Astrocyte (in vitro differentiated cells and primary cell): ENCODE results near the gene NFKB1. TPM values are rescaled to one million over a fixed set of nuclear protein-coding genes. Genes with fewer than 3 reads are reported as not detected.

ENCODE experiments used
- DNase-seq: peaks from one replicate; pipeline ENCODE4 v3.0.0-alpha.2; 2010; ENCODE audit warnings: low read depth
- FAIRE-seq: peaks from 2 replicates; lab custom pipeline; 2011; peaks lifted over from hg19 to GRCh38; lab: Jason Lieb, UNC
- H2AFZ ChIP-seq: 2 replicates; pipeline ENCODE4 v1.6.0; 2012; ENCODE audit warnings: low read depth, low read length, inconsistent platforms
- H3K27ac ChIP-seq: 2 replicates; pipeline ENCODE4 v1.5.1; 2011; ENCODE audit warnings: low read depth, low read length, inconsistent platforms
- H3K27me3 ChIP-seq: 2 replicates; pipeline ENCODE4 v1.6.0; 2011; ENCODE audit warnings: low read length, inconsistent platforms; ENCODE audit not compliant: insufficient read depth
- H3K36me3 ChIP-seq: 2 replicates; pipeline ENCODE4 v1.5.1; 2011; ENCODE audit warnings: low read length, inconsistent platforms; ENCODE audit not compliant: insufficient read depth
- H3K4me1 ChIP-seq: 2 replicates; pipeline ENCODE4 v1.5.1; 2011; ENCODE audit warnings: low read length, inconsistent platforms; ENCODE audit not compliant: insufficient read depth
- H3K4me2 ChIP-seq: 2 replicates; pipeline ENCODE4 v1.6.0; 2012; ENCODE audit warnings: low read length, inconsistent platforms
- H3K4me3 ChIP-seq: 2 replicates; pipeline ENCODE4 v1.5.1; 2011; ENCODE audit warnings: low read depth, mild to moderate bottlenecking, low read length, inconsistent platforms; ENCODE audit not compliant: insufficient read depth
- H3K79me2 ChIP-seq: 2 replicates; pipeline ENCODE4 v1.6.0; 2012; ENCODE audit warnings: mild to moderate bottlenecking, low read length, inconsistent platforms; ENCODE audit not compliant: insufficient read depth
- H3K9ac ChIP-seq: 2 replicates; pipeline ENCODE4 v1.6.0; 2012; ENCODE audit warnings: mild to moderate bottlenecking, low read length, inconsistent platforms
- H3K9me3 ChIP-seq: 2 replicates; pipeline ENCODE4 v1.5.1; 2012; ENCODE audit warnings: low read depth, mild to moderate bottlenecking, low read length, inconsistent platforms; ENCODE audit not compliant: insufficient read depth
- H4K20me1 ChIP-seq: 2 replicates; pipeline ENCODE4 v1.6.0; 2012; ENCODE audit warnings: low read length, inconsistent platforms; ENCODE audit not compliant: insufficient read depth
- H3K27ac Mint-ChIP-seq: one replicate; pipeline ENCODE4 v1.8.0; 2021; ENCODE audit warnings: mild to moderate bottlenecking, mixed read lengths; ENCODE audit not compliant: unreplicated experiment
- H3K27me3 Mint-ChIP-seq: one replicate; pipeline ENCODE4 v1.8.0; 2021; ENCODE audit warnings: low read depth, mixed read lengths; ENCODE audit not compliant: unreplicated experiment
- H3K36me3 Mint-ChIP-seq: one replicate; pipeline ENCODE4 v1.8.0; 2021; ENCODE audit warnings: low read depth, mixed read lengths; ENCODE audit not compliant: unreplicated experiment
- H3K4me1 Mint-ChIP-seq: one replicate; pipeline ENCODE4 v1.8.0; 2021; ENCODE audit warnings: low read depth, mixed read lengths; ENCODE audit not compliant: unreplicated experiment
- H3K4me3 Mint-ChIP-seq: one replicate; pipeline ENCODE4 v1.8.0; 2021; ENCODE audit warnings: mild to moderate bottlenecking, moderate library complexity, mixed read lengths; ENCODE audit not compliant: unreplicated experiment
- H3K9me3 Mint-ChIP-seq: one replicate; pipeline ENCODE4 v1.8.0; 2021; ENCODE audit warnings: mild to moderate bottlenecking, mixed read lengths; ENCODE audit not compliant: unreplicated experiment
- CTCF ChIP-seq: IDR thresholded peaks from 2 replicates; pipeline ENCODE4 v1.5.1; 2011; ENCODE audit warnings: low read depth, mild to moderate bottlenecking, inconsistent platforms, low read length, moderate library complexity; ENCODE audit not compliant: insufficient read depth
- EZH2 ChIP-seq: IDR thresholded peaks from 2 replicates; pipeline ENCODE4 v1.6.1; 2012; ENCODE audit warnings: mild to moderate bottlenecking, low read length, inconsistent platforms; ENCODE audit not compliant: insufficient read depth
- total RNA-seq: library from RNA; stranded (reverse); gene quantifications from 2 replicates; pipeline ENCODE4 v1.2.1, GENCODE V29; 2021

NFKB1 gene
- total RNA-seq, 1 donor from 2014 or later = 19.9 TPM

- Histone ChIP-seq H3K9me3 (no peaks in the 10 kb centered on the region), H3K79me2 (no peaks in the 10 kb centered on the region), H3K4me3 (no peak overlapping the region), H3K27me3 (no peaks in the 10 kb centered on the region), H3K4me1 (no peaks in the 10 kb centered on the region), H3K4me2 (no peak overlapping the region), H3K27ac (no peak overlapping the region), H3K36me3 (peaks cover 24% of the 10 kb centered on the region), H4K20me1 (no peaks in the 10 kb centered on the region), H3K9ac (no peak overlapping the region), H2AFZ (no peak overlapping the region)
- TF ChIP-seq CTCF (no peak), EZH2 (no peak)
- Mint-ChIP-seq H3K9me3 (no peaks in the 10 kb centered on the region), H3K27me3 (no peaks in the 10 kb centered on the region), H3K4me1 (peaks cover 12% of the 10 kb centered on the region), H3K4me3 (no peak overlapping the region), H3K27ac (no peak overlapping the region), H3K36me3 (peaks cover 30% of the 10 kb centered on the region)
- FAIRE-seq = no peak
- DNase-seq = no peak
Observed at GRCh38 chr4:102606846-102607450, 105.8 kb downstream of the NFKB1 start.

GRCh38 chr4:102608190-102608589 is 107.0 kb downstream of the NFKB1 start:
- Mint-ChIP-seq H3K4me1 (peaks cover 12% of the 10 kb centered on the region), H3K9me3 (no peaks in the 10 kb centered on the region), H3K27me3 (no peaks in the 10 kb centered on the region), H3K27ac (peak overlapping the region; percentile 2), H3K4me3 (no peak overlapping the region), H3K36me3 (peaks cover 30% of the 10 kb centered on the region)
- Histone ChIP-seq H2AFZ (no peak overlapping the region), H4K20me1 (no peaks in the 10 kb centered on the region), H3K27ac (no peak overlapping the region), H3K79me2 (no peaks in the 10 kb centered on the region), H3K9me3 (no peaks in the 10 kb centered on the region), H3K4me2 (no peak overlapping the region), H3K9ac (no peak overlapping the region), H3K36me3 (peaks cover 36% of the 10 kb centered on the region), H3K4me3 (no peak overlapping the region), H3K27me3 (no peaks in the 10 kb centered on the region), H3K4me1 (no peaks in the 10 kb centered on the region)
- DNase-seq = peak; percentile 16
- TF ChIP-seq EZH2 (no peak), CTCF (no peak)
- FAIRE-seq = peak; percentile 50

- FAIRE-seq = no peak
- Histone ChIP-seq H3K9ac (no peak overlapping the region), H3K79me2 (no peaks in the 10 kb centered on the region), H3K4me3 (no peak overlapping the region), H3K4me1 (no peaks in the 10 kb centered on the region), H3K27me3 (no peaks in the 10 kb centered on the region), H2AFZ (no peak overlapping the region), H3K27ac (no peak overlapping the region), H4K20me1 (no peaks in the 10 kb centered on the region), H3K36me3 (peaks cover 44% of the 10 kb centered on the region), H3K4me2 (no peak overlapping the region), H3K9me3 (no peaks in the 10 kb centered on the region)
- Mint-ChIP-seq H3K27me3 (no peaks in the 10 kb centered on the region), H3K4me1 (peaks cover 12% of the 10 kb centered on the region), H3K9me3 (no peaks in the 10 kb centered on the region), H3K27ac (no peak overlapping the region), H3K36me3 (peaks cover 34% of the 10 kb centered on the region), H3K4me3 (no peak overlapping the region)
- DNase-seq = no peak
- peak; percentile 34 for TF ChIP-seq CTCF
- no peak for TF ChIP-seq EZH2
Observed at GRCh38 chr4:102610007-102610406, 108.8 kb downstream of the NFKB1 start.
